ENCODE measurements around the gene TEKT1.

DNA sequence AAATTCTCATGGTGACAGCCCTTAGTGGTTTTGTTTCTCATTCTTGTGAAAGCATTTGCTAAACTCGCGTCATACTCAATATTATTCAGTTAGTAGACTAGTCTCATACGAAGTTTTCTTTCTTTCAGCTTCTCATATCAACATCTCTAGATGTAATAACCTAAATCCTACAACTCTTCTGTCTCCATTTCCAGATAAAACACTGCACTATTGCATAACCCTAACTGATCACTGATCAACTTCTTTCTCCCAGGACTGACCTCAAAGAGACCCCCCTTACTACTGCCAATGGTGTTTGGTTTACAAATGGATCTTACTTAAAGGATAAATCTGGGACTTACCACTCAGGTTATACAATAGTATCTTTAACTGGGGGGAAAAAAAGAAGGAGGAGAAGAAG, 36.3 kb upstream of the TEKT1 start:
- TF ChIP-seq, protein P1, sequence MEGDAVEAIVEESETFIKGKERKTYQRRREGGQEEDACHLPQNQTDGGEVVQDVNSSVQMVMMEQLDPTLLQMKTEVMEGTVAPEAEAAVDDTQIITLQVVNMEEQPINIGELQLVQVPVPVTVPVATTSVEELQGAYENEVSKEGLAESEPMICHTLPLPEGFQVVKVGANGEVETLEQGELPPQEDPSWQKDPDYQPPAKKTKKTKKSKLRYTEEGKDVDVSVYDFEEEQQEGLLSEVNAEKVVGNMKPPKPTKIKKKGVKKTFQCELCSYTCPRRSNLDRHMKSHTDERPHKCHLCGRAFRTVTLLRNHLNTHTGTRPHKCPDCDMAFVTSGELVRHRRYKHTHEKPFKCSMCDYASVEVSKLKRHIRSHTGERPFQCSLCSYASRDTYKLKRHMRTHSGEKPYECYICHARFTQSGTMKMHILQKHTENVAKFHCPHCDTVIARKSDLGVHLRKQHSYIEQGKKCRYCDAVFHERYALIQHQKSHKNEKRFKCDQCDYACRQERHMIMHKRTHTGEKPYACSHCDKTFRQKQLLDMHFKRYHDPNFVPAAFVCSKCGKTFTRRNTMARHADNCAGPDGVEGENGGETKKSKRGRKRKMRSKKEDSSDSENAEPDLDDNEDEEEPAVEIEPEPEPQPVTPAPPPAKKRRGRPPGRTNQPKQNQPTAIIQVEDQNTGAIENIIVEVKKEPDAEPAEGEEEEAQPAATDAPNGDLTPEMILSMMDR (IDR thresholded peaks at IDR 0.05), result no peak
- TF ChIP-seq REST (IDR thresholded peaks at IDR 0.05) (no peak), PBX3 (IDR thresholded peaks at IDR 0.05) (no peak), CBX2 (IDR thresholded peaks at IDR 0.05; ENCODE audit: borderline replicate concordance, low read depth) (no peak), KDM1A (IDR thresholded peaks at IDR 0.05; ENCODE audit: low read depth) (no peak)
- TF ChIP-seq, protein P2, sequence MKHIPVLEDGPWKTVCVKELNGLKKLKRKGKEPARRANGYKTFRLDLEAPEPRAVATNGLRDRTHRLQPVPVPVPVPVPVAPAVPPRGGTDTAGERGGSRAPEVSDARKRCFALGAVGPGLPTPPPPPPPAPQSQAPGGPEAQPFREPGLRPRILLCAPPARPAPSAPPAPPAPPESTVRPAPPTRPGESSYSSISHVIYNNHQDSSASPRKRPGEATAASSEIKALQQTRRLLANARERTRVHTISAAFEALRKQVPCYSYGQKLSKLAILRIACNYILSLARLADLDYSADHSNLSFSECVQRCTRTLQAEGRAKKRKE (CRISPR knock-in tag; IDR thresholded peaks at IDR 0.05; ENCODE audit: low read depth), result no peak

Data from A549 (cell line).